ENCODE measurements around the gene RBFA. TPM values are rescaled to one million over a fixed set of nuclear protein-coding genes. Genes with fewer than 3 reads are reported as not detected.

The RBFA gene
- total and polyA plus RNA-seq, 2 experiments from 2014 or later, result 21.4 to 29.4 TPM

- no peaks in the 10 kb centered on the region for H3K9me2 ChIP-seq (replicated peaks; ENCODE audit: insufficient read depth)
- no peak overlapping the region for H3K4me3 ChIP-seq
- DNase-seq (ENCODE audit: low spot score), result no peak
- no peaks in the 10 kb centered on the region for H3K4me1 ChIP-seq (ENCODE audit: insufficient read depth)
- no peak overlapping the region for H2AFZ ChIP-seq
- H3K9me3 ChIP-seq (ENCODE audit: low read depth), result peaks cover 7% of the 10 kb centered on the region
- no peak overlapping the region for H3K27ac ChIP-seq
- no peaks in the 10 kb centered on the region for H3K79me2 ChIP-seq
- no peaks in the 10 kb centered on the region for H3K36me3 ChIP-seq (replicated peaks; ENCODE audit: insufficient read depth, low read depth)
- H3K27me3 ChIP-seq, result no peaks in the 10 kb centered on the region
- H4K20me1 ChIP-seq (ENCODE audit: insufficient read depth, poor library complexity, severe bottlenecking), result no peaks in the 10 kb centered on the region
- TF ChIP-seq, protein P1, sequence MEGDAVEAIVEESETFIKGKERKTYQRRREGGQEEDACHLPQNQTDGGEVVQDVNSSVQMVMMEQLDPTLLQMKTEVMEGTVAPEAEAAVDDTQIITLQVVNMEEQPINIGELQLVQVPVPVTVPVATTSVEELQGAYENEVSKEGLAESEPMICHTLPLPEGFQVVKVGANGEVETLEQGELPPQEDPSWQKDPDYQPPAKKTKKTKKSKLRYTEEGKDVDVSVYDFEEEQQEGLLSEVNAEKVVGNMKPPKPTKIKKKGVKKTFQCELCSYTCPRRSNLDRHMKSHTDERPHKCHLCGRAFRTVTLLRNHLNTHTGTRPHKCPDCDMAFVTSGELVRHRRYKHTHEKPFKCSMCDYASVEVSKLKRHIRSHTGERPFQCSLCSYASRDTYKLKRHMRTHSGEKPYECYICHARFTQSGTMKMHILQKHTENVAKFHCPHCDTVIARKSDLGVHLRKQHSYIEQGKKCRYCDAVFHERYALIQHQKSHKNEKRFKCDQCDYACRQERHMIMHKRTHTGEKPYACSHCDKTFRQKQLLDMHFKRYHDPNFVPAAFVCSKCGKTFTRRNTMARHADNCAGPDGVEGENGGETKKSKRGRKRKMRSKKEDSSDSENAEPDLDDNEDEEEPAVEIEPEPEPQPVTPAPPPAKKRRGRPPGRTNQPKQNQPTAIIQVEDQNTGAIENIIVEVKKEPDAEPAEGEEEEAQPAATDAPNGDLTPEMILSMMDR (IDR thresholded peaks at IDR 0.05; ENCODE audit: poor library complexity), result no peak
- TF ChIP-seq EZH2 (IDR thresholded peaks at IDR 0.05; ENCODE audit: borderline replicate concordance) (no peak), EZH2phosphoT487 (IDR thresholded peaks at IDR 0.05; ENCODE audit: low read depth, severe bottlenecking, unreplicated experiment) (no peak)
- WGBS (ENCODE audit: low lambda C conversion rate, missing lambda C conversion rate), result 90% methylated on average over 6 of the region's 6 CpGs
- no peak overlapping the region for H3K4me2 ChIP-seq
Measured at GRCh38 chr18:80059945-80060344, 25.7 kb downstream of the RBFA start.

GRCh38 chr18:80065705-80066104, 31.5 kb downstream of the RBFA start:
- WGBS (ENCODE audit: low lambda C conversion rate, missing lambda C conversion rate), result 90% methylated on average over 9 of the region's 9 CpGs
- Histone ChIP-seq H3K9me3 (ENCODE audit: low read depth) (peaks cover 7% of the 10 kb centered on the region), H3K79me2 (no peaks in the 10 kb centered on the region), H3K27ac (no peak overlapping the region), H3K4me2 (no peak overlapping the region), H3K36me3 (replicated peaks; ENCODE audit: insufficient read depth, low read depth) (no peaks in the 10 kb centered on the region), H3K4me1 (ENCODE audit: insufficient read depth) (no peaks in the 10 kb centered on the region), H3K4me3 (no peak overlapping the region), H3K9me2 (replicated peaks; ENCODE audit: insufficient read depth) (no peaks in the 10 kb centered on the region), H2AFZ (no peak overlapping the region), H3K27me3 (no peaks in the 10 kb centered on the region), H4K20me1 (ENCODE audit: insufficient read depth, poor library complexity, severe bottlenecking) (no peaks in the 10 kb centered on the region)
- DNase-seq (ENCODE audit: low spot score), result no peak
- TF ChIP-seq EZH2 (IDR thresholded peaks at IDR 0.05; ENCODE audit: borderline replicate concordance) (no peak), EZH2phosphoT487 (IDR thresholded peaks at IDR 0.05; ENCODE audit: low read depth, severe bottlenecking, unreplicated experiment) (no peak)
- TF ChIP-seq, protein P1 (IDR thresholded peaks at IDR 0.05; ENCODE audit: poor library complexity), result no peak

- peaks cover 7% of the 10 kb centered on the region for H3K9me3 ChIP-seq (ENCODE audit: low read depth)
- H3K4me3 ChIP-seq, result no peak overlapping the region
- TF ChIP-seq EZH2 (IDR thresholded peaks at IDR 0.05; ENCODE audit: borderline replicate concordance), result no peak
- no peak for TF ChIP-seq EZH2phosphoT487 (IDR thresholded peaks at IDR 0.05; ENCODE audit: low read depth, severe bottlenecking, unreplicated experiment)
- TF ChIP-seq, protein P1 (IDR thresholded peaks at IDR 0.05; ENCODE audit: poor library complexity), result no peak
- no peak for DNase-seq (ENCODE audit: low spot score)
- 97% methylated on average over 8 of the region's 8 CpGs for WGBS (ENCODE audit: low lambda C conversion rate, missing lambda C conversion rate)
- H4K20me1 ChIP-seq (ENCODE audit: insufficient read depth, poor library complexity, severe bottlenecking), result no peaks in the 10 kb centered on the region
- H3K27me3 ChIP-seq, result no peaks in the 10 kb centered on the region
- no peak overlapping the region for H2AFZ ChIP-seq
- no peaks in the 10 kb centered on the region for H3K79me2 ChIP-seq
- H3K9me2 ChIP-seq (replicated peaks; ENCODE audit: insufficient read depth), result no peaks in the 10 kb centered on the region
- H3K4me2 ChIP-seq, result no peak overlapping the region
- no peaks in the 10 kb centered on the region for H3K4me1 ChIP-seq (ENCODE audit: insufficient read depth)
- no peaks in the 10 kb centered on the region for H3K36me3 ChIP-seq (replicated peaks; ENCODE audit: insufficient read depth, low read depth)
- H3K27ac ChIP-seq, result no peak overlapping the region
Measured at GRCh38 chr18:80067321-80067720, 33.1 kb downstream of the RBFA start.

DNA sequence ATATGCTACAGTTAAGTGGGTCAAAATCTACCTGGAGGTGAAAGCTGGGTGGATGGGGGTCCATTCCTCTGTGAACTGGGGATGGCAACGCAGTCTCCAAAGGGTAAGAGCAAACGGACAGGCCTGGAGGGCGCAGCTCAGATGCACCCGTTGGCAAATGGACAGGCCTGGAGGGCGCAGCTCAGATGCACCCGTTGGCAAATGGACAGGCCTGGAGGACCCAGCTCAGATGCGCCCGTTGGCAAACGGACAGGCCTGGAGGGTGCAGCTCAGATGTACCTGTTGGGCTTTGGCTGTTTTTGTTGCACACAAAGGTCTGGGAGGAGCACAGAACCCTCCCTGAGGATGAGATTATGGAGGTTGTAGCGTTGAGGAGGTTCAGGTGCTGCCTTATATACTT, 33.7 kb downstream of the RBFA start:
- TF ChIP-seq, protein P1 (IDR thresholded peaks at IDR 0.05; ENCODE audit: poor library complexity), result no peak
- TF ChIP-seq EZH2 (IDR thresholded peaks at IDR 0.05; ENCODE audit: borderline replicate concordance), result no peak
- no peak for TF ChIP-seq EZH2phosphoT487 (IDR thresholded peaks at IDR 0.05; ENCODE audit: low read depth, severe bottlenecking, unreplicated experiment)
- no peak overlapping the region for H2AFZ ChIP-seq
- no peaks in the 10 kb centered on the region for H3K9me2 ChIP-seq (replicated peaks; ENCODE audit: insufficient read depth)
- no peak overlapping the region for H3K4me2 ChIP-seq
- peaks cover 7% of the 10 kb centered on the region for H3K9me3 ChIP-seq (ENCODE audit: low read depth)
- H4K20me1 ChIP-seq (ENCODE audit: insufficient read depth, poor library complexity, severe bottlenecking), result no peaks in the 10 kb centered on the region
- no peak for DNase-seq (ENCODE audit: low spot score)
- H3K79me2 ChIP-seq, result no peaks in the 10 kb centered on the region
- no peak overlapping the region for H3K27ac ChIP-seq
- H3K4me1 ChIP-seq (ENCODE audit: insufficient read depth), result no peaks in the 10 kb centered on the region
- WGBS (ENCODE audit: low lambda C conversion rate, missing lambda C conversion rate), result 92% methylated on average over 10 of the region's 10 CpGs
- H3K36me3 ChIP-seq (replicated peaks; ENCODE audit: insufficient read depth, low read depth), result no peaks in the 10 kb centered on the region
- H3K27me3 ChIP-seq, result no peaks in the 10 kb centered on the region
- no peak overlapping the region for H3K4me3 ChIP-seq
